GM19452 (cell line): Measurements from ENCODE around the gene ANGPTL8.
A peak's percentile ranks its signal among the peaks of the same experiment; 100 is the strongest.

Experiments
- ATAC-seq: cut with Tn5 transposase; IDR thresholded peaks from one replicate; pipeline ENCODE4 v1.9.1; 2021; ENCODE audit not compliant: unreplicated experiment

Gene ANGPTL8

GRCh38 chr19:11239377-11240000 lies at the start of gene ANGPTL8:
Gene ANGPTL8 (plus strand): TSS chr19:11239619. CDS start chr19:11239638, 19 bp downstream.
- ATAC-seq: no peak

- ATAC-seq: no peak
These were observed 48.9 kb upstream of the ANGPTL8 start for GRCh38 chr19:11190501-11190900.

- no peak for ATAC-seq
These were observed 48.1 kb upstream of the ANGPTL8 start for GRCh38 chr19:11191273-11191755.

- no peak for ATAC-seq
These were observed 47.5 kb upstream of the ANGPTL8 start for GRCh38 chr19:11191934-11192333.

GRCh38 chr19:11192957-11193939 lies 46.2 kb upstream of the ANGPTL8 start:
- no peak for ATAC-seq

GRCh38 chr19:11194173-11194572 lies 45.2 kb upstream of the ANGPTL8 start:
- ATAC-seq: no peak

- no peak for ATAC-seq
These were observed 44.5 kb upstream of the ANGPTL8 start for GRCh38 chr19:11194656-11195558.

GRCh38 chr19:11195681-11196080 lies 43.7 kb upstream of the ANGPTL8 start:
- ATAC-seq: no peak

GRCh38 chr19:11196406-11197287 lies 42.8 kb upstream of the ANGPTL8 start:
- no peak for ATAC-seq

GRCh38 chr19:11197291-11198174 lies 41.9 kb upstream of the ANGPTL8 start, which contains the start of gene KANK2:
Gene KANK2 (minus strand): TSS chr19:11197545. CDS start chr19:11194511, 3,034 bp downstream.
- ATAC-seq: peak; percentile 77

- no peak for ATAC-seq
These were observed 41.3 kb upstream of the ANGPTL8 start for GRCh38 chr19:11198175-11198534.

GRCh38 chr19:11198769-11199424 lies 40.5 kb upstream of the ANGPTL8 start:
- ATAC-seq: no peak

GRCh38 chr19:11199517-11199916 lies 39.9 kb upstream of the ANGPTL8 start:
- no peak for ATAC-seq

- ATAC-seq: no peak
These were observed 39.3 kb upstream of the ANGPTL8 start for GRCh38 chr19:11200015-11200574.

- ATAC-seq: no peak
These were observed 38.5 kb upstream of the ANGPTL8 start for GRCh38 chr19:11200931-11201330.

GRCh38 chr19:11201791-11202190 lies 37.6 kb upstream of the ANGPTL8 start:
- no peak for ATAC-seq

GRCh38 chr19:11202488-11203193 lies 36.8 kb upstream of the ANGPTL8 start:
- ATAC-seq: no peak
